Endothelial cell of umbilical vein (primary cell): ENCODE results near the gene ACSS1. TPM values are rescaled to one million over a fixed set of nuclear protein-coding genes. Genes with fewer than 3 reads are reported as not detected.

Experiments
- BruUV-seq: library from RNA; stranded (reverse); fragments of 400-500 nt; replicated peaks from 2 replicates; lab custom pipeline; 2021; lab: Mats Ljungman, UMichigan
- CTCF ChIA-PET: fragments of 300-600, 350-600 bp; sonication (Branson Sonifier 250); formaldehyde crosslinking; loops from one replicate; lab custom pipeline; 2021; ENCODE audit warnings: antibody characterized with exemption, inconsistent platforms; lab: Charles Lee
- POLR2A ChIA-PET: fragments of 300-600, 350-600 bp; sonication (Branson Sonifier 250); formaldehyde crosslinking; loops from one replicate; lab custom pipeline; 2021; ENCODE audit warnings: antibody characterized with exemption, inconsistent platforms; lab: Charles Lee
- DNase-seq: peaks from one replicate; pipeline ENCODE4 v3.0.0-alpha.2; 2011; ENCODE audit warnings: low read depth, low spot score
- FAIRE-seq: peaks from 2 replicates; lab custom pipeline; 2011; peaks lifted over from hg19 to GRCh38; lab: Jason Lieb, UNC
- H2AFZ ChIP-seq: 2 replicates; pipeline ENCODE4 v1.6.0; 2012; ENCODE audit warnings: low read depth, low read length, control low read depth, inconsistent platforms
- H3K27ac ChIP-seq: 2 replicates; pipeline ENCODE4 v1.5.1; 2011; ENCODE audit warnings: low read depth, mild to moderate bottlenecking, control low read depth, low read length, moderate library complexity; ENCODE audit not compliant: insufficient read depth
- H3K27me3 ChIP-seq, 2 experiments: 2 replicates each; pipeline versions ENCODE4 v1.6.0 to v1.6.1; 2011; ENCODE audit warnings: low read length in 2 of 2, mixed read lengths in 1 of 2; ENCODE audit not compliant: control insufficient read depth in 2 of 2, insufficient read depth in 2 of 2
- H3K36me3 ChIP-seq, 2 experiments: 2 replicates in 1 of 2; 3 replicates in 1 of 2; pipeline ENCODE4 v1.5.1; 2011; ENCODE audit warnings: low read length in 2 of 2, mild to moderate bottlenecking in 1 of 2, moderate library complexity in 1 of 2; ENCODE audit not compliant: control insufficient read depth in 2 of 2, insufficient read depth in 2 of 2; ENCODE audit errors: extremely low read depth in 1 of 2
- H3K4me1 ChIP-seq: 3 replicates; pipeline ENCODE4 v1.5.1; 2011; ENCODE audit warnings: mild to moderate bottlenecking, low read length; ENCODE audit not compliant: control insufficient read depth, insufficient read depth; ENCODE audit errors: extremely low read depth
- H3K4me2 ChIP-seq: 2 replicates; pipeline ENCODE4 v1.6.1; 2011; ENCODE audit warnings: low read length, control low read depth, mixed read lengths; ENCODE audit not compliant: insufficient read depth
- H3K4me3 ChIP-seq, 3 experiments: fragments of 200-600 bp in 1 of 3; sonication (generic), shearing (Covaris generic) in 1 of 3; replicated peaks in 1 of 3; 2 replicates each; pipeline ENCODE4 v1.5.1; 2011 to 2016; ENCODE audit warnings: control low read depth in 3 of 3, low read length in 3 of 3, mild to moderate bottlenecking in 2 of 3, inconsistent platforms in 1 of 3, low read depth in 1 of 3, moderate library complexity in 1 of 3; ENCODE audit not compliant: insufficient read depth in 1 of 3
- H3K79me2 ChIP-seq: 2 replicates; pipeline ENCODE4 v1.6.0; 2012; ENCODE audit warnings: low read length, inconsistent platforms; ENCODE audit not compliant: control insufficient read depth, insufficient read depth
- H3K9ac ChIP-seq: replicated peaks from 2 replicates; pipeline ENCODE3; 2011; ENCODE audit warnings: low read length, control low read depth; ENCODE audit not compliant: insufficient read depth; ENCODE audit errors: extremely low read depth
- H3K9me1 ChIP-seq: replicated peaks from 3 replicates; pipeline ENCODE4 v1.6.0; 2011; ENCODE audit warnings: mild to moderate bottlenecking, low read length; ENCODE audit not compliant: control insufficient read depth, insufficient read depth; ENCODE audit errors: extremely low read depth
- H3K9me3 ChIP-seq: replicated peaks from 2 replicates; pipeline ENCODE4 v1.5.1; 2012; ENCODE audit warnings: low read length, inconsistent platforms; ENCODE audit not compliant: control insufficient read depth, insufficient read depth
- H4K20me1 ChIP-seq: replicated peaks from 2 replicates; pipeline ENCODE3; 2011; ENCODE audit warnings: mild to moderate bottlenecking, low read length; ENCODE audit not compliant: control insufficient read depth, insufficient read depth; ENCODE audit errors: extremely low read depth
- CTCF ChIP-seq, 2 donors: IDR thresholded peaks; 1 replicate in 1 of 2; 2 replicates in 1 of 2; pipeline ENCODE4 v1.5.1; 2011; ENCODE audit warnings: low read length in 2 of 2, mild to moderate bottlenecking in 2 of 2, moderate library complexity in 2 of 2, control low read depth in 1 of 2, inconsistent platforms in 1 of 2, low read depth in 1 of 2; ENCODE audit not compliant: insufficient read depth in 1 of 2; ENCODE audit errors: extremely low read depth in 1 of 2
- EZH2 ChIP-seq: IDR thresholded peaks from 2 replicates; pipeline ENCODE4 v1.6.1; 2012; ENCODE audit warnings: borderline replicate concordance, low read depth, mild to moderate bottlenecking, moderate library complexity, low read length, inconsistent platforms; ENCODE audit not compliant: severe bottlenecking
- FOS ChIP-seq: IDR thresholded peaks from 2 replicates; pipeline ENCODE4 v1.6.1; 2011; ENCODE audit warnings: mild to moderate bottlenecking, low read length, moderate library complexity, borderline replicate concordance; ENCODE audit not compliant: insufficient read depth
- GATA2 ChIP-seq: IDR thresholded peaks from 2 replicates; pipeline ENCODE4 v1.7.0; 2011; ENCODE audit warnings: low read depth, mild to moderate bottlenecking, moderate library complexity, mixed read lengths, low read length; ENCODE audit not compliant: insufficient read length, insufficient read depth
- JUN ChIP-seq: IDR thresholded peaks from 2 replicates; pipeline ENCODE4 v1.6.1; 2011; ENCODE audit warnings: borderline replicate concordance, low read depth; ENCODE audit not compliant: insufficient read length, insufficient read depth
- MAX ChIP-seq: IDR thresholded peaks from 2 replicates; pipeline ENCODE4 v1.6.1; 2011; ENCODE audit not compliant: insufficient read depth, insufficient read length
- MYC ChIP-seq: IDR thresholded peaks from one replicate; pipeline ENCODE4 v1.6.1; 2011; ENCODE audit warnings: mild to moderate bottlenecking, low read depth, low read length
- POLR2A ChIP-seq: IDR thresholded peaks from 2 replicates; pipeline ENCODE4 v1.6.1; 2012; ENCODE audit warnings: low read depth, mild to moderate bottlenecking, control low read depth, low read length
- POLR2AphosphoS5 ChIP-seq: IDR thresholded peaks from 2 replicates; pipeline ENCODE4 v1.6.1; 2012; ENCODE audit warnings: low read depth, mild to moderate bottlenecking, control low read depth, low read length, moderate library complexity; ENCODE audit not compliant: insufficient read depth
- dilution Hi-C: fragments of 300-500 bp; cut with MboI; formaldehyde crosslinking; loops from one replicate; pipeline ENCODE4 v1.15.0; 2019; ENCODE audit warnings: low sequenced_read_pairs; ENCODE audit not compliant: extremely low pct_ligation_motif_present
- intact Hi-C: fragments of 100-400 bp; cut with micrococcal nuclease; formaldehyde crosslinking; loops from one replicate; pipeline ENCODE4 v1.10.0; 2022
- polyA plus RNA-seq, 4 experiments: library from polyadenylated mRNA; depleted of rRNA in 3 of 4; stranded (reverse) in 3 of 4; unstranded in 1 of 4; fragments of >200 nt; gene quantifications; 2 replicates each; pipeline versions ENCODE4 v1.2.1 to v1.2.3, GENCODE V29; 2011 to 2012; ENCODE audit warnings: missing spikeins in 1 of 4
- total RNA-seq: library from RNA; stranded (reverse); gene quantifications from 2 replicates; pipeline ENCODE4 v1.2.3, GENCODE V29; 2021

ACSS1 gene
- total and polyA plus RNA-seq, 2 donors (not counting 3 experiments of a cell fraction or from before 2014, with no cell fraction given) = 6.2 to 17.9 TPM

DNA sequence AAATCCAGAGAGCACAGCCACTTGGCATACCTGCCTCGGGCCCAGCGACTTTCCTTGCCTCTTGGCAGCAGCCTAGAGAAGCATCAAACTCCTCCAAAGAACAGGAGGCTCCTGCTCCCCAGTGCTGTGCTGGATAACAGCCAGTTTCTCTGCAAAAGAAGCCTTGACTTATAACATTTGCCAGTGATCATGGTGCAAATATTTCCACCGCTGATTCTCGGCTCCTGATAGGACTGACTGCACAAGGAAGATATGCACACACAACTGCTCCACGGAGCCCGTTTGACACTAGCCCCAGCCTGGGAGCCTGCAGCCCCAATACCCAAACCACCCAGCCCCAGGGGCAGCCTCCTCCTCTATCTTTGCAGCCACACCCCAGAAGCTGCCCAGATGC, 17.5 kb downstream of the ACSS1 start:
- no TSS peak for BruUV-seq

More for the DNA sequence above, 17.5 kb downstream of the ACSS1 start:
- ChIA-PET POLR2A (no interaction called here), CTCF (no interaction called here)
- intact Hi-C loops (no loop called here), dilution Hi-C loops (no loop called here)
- H3K4me2 ChIP-seq = no peak overlapping the region
- no peaks in the 10 kb centered on the region for H3K27me3 ChIP-seq
- H3K27ac ChIP-seq = no peak overlapping the region
- no peaks in the 10 kb centered on the region for H3K9me3 ChIP-seq
- FAIRE-seq (no peak), DNase-seq (no peak)
- TF ChIP-seq CTCF (IDR thresholded peaks at IDR 0.05; ENCODE audit: extremely low read depth in 1 of 2, insufficient read depth in 1 of 2, low read depth in 1 of 2, low read length in 2 of 2) (no peak), EZH2 (no peak), POLR2A (no peak), POLR2AphosphoS5 (no peak), MAX (no peak), MYC (no peak), GATA2 (no peak), JUN (no peak), FOS (no peak)
- no peak overlapping the region for H3K4me3 ChIP-seq
- no peaks in the 10 kb centered on the region for H4K20me1 ChIP-seq
- H3K9me1 ChIP-seq = no peaks in the 10 kb centered on the region
- peaks cover 12% of the 10 kb centered on the region for H3K4me1 ChIP-seq
- H2AFZ ChIP-seq = no peak overlapping the region
- H3K9ac ChIP-seq = no peak overlapping the region
- H3K79me2 ChIP-seq = no peaks in the 10 kb centered on the region
- H3K36me3 ChIP-seq = no peaks in the 10 kb centered on the region
